ENCODE data around the gene CCDC187. TPM values are rescaled to one million over a fixed set of nuclear protein-coding genes. Genes with fewer than 3 reads are reported as not detected.

The CCDC187 gene
- total RNA-seq, 6 experiments from 2014 or later: 0.09 to 0.80 (median 0.62) TPM; not detected in 3

GRCh38 chr9:136258786-136259516, 44.9 kb downstream of the CCDC187 start:
- 89% methylated on average over 19 of the region's 22 CpGs for WGBS (ENCODE audit: insufficient coverage, low coverage, low lambda C conversion rate, missing lambda C conversion rate)
- ATAC-seq (no peak), DNase-seq (no peak)
- Histone ChIP-seq H3K9me3 (no peaks in the 10 kb centered on the region), H3K4me3 (no peak overlapping the region), H3K4me1 (peaks cover 0 to 5% (median 0%) of the 10 kb centered on the region in 4 donors), H3K36me3 (no peaks in the 10 kb centered on the region), H3K27me3 (no peaks in the 10 kb centered on the region), H3K27ac (no peak overlapping the region)
- intact Hi-C loops (cut with DNase I): no loop called here
- TF ChIP-seq POLR2A (IDR thresholded peaks at IDR 0.05) (no peak), CTCF (IDR thresholded peaks at IDR 0.05) (no peak)

- WGBS (ENCODE audit: insufficient coverage, low coverage, low lambda C conversion rate, missing lambda C conversion rate): 72% methylated on average over 7 of the region's 13 CpGs
- Histone ChIP-seq H3K27ac (no peak overlapping the region), H3K36me3 (no peaks in the 10 kb centered on the region), H3K9me3 (no peaks in the 10 kb centered on the region), H3K4me1 (peaks cover 0 to 5% (median 0%) of the 10 kb centered on the region in 4 donors), H3K27me3 (no peaks in the 10 kb centered on the region), H3K4me3 (no peak overlapping the region)
- intact Hi-C loops (cut with DNase I): no loop called here
- no peak for ATAC-seq
- TF ChIP-seq POLR2A (IDR thresholded peaks at IDR 0.05) (no peak), CTCF (IDR thresholded peaks at IDR 0.05) (no peak)
- DNase-seq: no peak
Observed at GRCh38 chr9:136258299-136258625, 45.6 kb downstream of the CCDC187 start.

GRCh38 chr9:136257381-136258298, 46.3 kb downstream of the CCDC187 start:
- H3K27me3 ChIP-seq: no peaks in the 10 kb centered on the region
- H3K36me3 ChIP-seq: no peaks in the 10 kb centered on the region
- no peaks in the 10 kb centered on the region for H3K9me3 ChIP-seq
- H3K4me1 ChIP-seq: peaks cover 0 to 5% (median 0%) of the 10 kb centered on the region in 4 donors
- intact Hi-C loops (cut with DNase I): no loop called here
- WGBS (ENCODE audit: insufficient coverage, low coverage, low lambda C conversion rate, missing lambda C conversion rate): 83% methylated on average over 9 of the region's 39 CpGs
- TF ChIP-seq POLR2A (IDR thresholded peaks at IDR 0.05) (no peak), CTCF (IDR thresholded peaks at IDR 0.05) (no peak)
- no peak for DNase-seq
- no peak overlapping the region for H3K4me3 ChIP-seq
- no peak overlapping the region for H3K27ac ChIP-seq
- no peak for ATAC-seq

- intact Hi-C loops (cut with DNase I): no loop called here
- 11% methylated on average over 6 of the region's 28 CpGs for WGBS (ENCODE audit: insufficient coverage, low coverage, low lambda C conversion rate, missing lambda C conversion rate)
- Histone ChIP-seq H3K27ac (no peak overlapping the region), H3K9me3 (no peaks in the 10 kb centered on the region), H3K36me3 (no peaks in the 10 kb centered on the region), H3K4me1 (peaks cover 0 to 5% (median 0%) of the 10 kb centered on the region in 4 donors), H3K4me3 (no peak overlapping the region), H3K27me3 (no peaks in the 10 kb centered on the region)
- TF ChIP-seq POLR2A (IDR thresholded peaks at IDR 0.05) (no peak), CTCF (IDR thresholded peaks at IDR 0.05) (peak in 1 of 4 donors; percentile 12)
- ATAC-seq (peak in 1 of 4 donors; percentile 17), DNase-seq (no peak)
Observed at GRCh38 chr9:136255896-136256890, 47.7 kb downstream of the CCDC187 start.

Data from right lobe of liver (tissue), 6 donors.